AG08396 (cell line): Measurements from ENCODE around the gene SREBF1.

Source experiments
- DNase-seq: peaks from one replicate; pipeline ENCODE4 v3.0.0; 2012; ENCODE audit warnings: low spot score, mixed read lengths

The SREBF1 gene

DNA sequence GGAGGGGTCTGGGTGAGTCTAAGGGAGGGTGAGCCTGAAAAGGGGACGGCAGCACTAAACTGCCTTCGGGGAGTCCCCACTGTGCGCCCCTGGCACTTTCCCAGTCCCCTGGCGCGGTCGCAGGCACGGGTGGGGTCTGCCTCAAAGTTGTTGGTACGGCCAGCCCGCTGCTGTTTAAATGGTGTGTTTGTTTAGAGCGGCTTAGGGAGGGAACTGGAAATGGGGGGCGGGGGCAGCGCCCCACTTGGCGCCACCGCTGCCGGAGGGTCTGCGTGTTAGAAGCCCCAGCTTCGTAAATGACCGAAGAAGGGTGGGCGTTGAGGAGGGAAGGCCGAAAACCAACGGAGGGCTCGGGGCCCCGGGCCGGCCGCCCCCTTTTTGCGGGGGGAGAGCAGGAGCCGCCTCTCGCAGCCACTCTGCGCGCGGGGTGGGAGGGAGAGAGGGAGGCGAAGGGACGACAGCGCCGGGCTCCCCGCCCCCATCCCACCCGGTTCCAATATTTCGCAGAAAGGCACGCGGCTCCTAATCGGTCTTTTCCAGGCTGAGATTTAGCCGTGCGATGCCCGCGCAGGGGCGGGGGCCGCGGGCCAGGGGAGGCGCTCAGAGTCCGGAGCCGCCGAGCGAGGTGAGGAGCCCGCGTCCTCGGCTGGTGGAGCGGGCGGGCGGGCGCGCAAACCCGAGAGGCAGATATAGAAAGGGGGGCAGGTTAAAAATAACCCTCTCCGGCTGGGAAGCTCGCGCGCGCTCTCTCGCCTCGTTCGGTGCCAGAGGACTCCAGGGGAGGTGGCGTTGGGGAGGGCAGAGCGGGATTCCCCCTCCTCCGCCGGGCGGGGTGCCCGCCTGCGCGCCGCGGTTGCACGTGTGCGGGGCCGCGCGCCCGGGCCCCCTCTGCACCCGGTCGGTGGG lies 54.9 kb downstream of the SREBF1 start:
- peak; percentile 74 for DNase-seq

DNA sequence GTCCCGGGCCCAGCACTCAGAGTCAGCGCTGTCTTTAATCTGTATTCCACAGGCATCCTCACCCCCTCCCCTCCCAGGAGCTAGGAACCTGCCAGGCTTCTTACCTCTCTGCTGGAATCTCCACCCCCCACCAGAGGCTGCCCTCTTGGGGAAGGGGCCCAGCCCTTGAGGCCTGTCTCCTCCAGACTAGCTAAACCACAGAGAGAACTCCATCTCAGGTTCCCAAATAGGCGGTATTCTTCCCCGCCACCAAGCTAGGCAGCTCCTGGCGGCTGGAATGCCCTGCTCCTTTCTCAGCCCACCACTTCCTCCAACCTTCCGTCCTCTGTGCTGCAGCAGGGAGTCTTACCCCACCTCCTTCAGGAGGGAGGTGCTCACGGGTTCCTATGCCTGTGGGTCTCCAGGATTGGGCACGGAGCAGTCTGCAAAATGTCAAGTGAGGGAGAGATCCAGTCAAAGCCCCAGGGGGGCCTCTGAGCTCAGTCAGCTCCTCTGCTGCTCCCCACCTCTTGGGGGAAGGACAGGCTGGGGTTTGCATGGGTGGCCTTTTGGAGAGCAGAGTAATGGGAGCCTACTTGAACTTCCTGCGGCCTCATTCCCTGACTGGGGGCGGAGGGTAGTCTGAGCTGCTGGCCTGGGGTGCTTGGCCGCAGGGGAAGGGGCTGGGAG lies 55.7 kb downstream of the SREBF1 start:
- no peak for DNase-seq

- no peak for DNase-seq
Measured at GRCh38 chr17:17779015-17779611, 57.7 kb downstream of the SREBF1 start.

DNA sequence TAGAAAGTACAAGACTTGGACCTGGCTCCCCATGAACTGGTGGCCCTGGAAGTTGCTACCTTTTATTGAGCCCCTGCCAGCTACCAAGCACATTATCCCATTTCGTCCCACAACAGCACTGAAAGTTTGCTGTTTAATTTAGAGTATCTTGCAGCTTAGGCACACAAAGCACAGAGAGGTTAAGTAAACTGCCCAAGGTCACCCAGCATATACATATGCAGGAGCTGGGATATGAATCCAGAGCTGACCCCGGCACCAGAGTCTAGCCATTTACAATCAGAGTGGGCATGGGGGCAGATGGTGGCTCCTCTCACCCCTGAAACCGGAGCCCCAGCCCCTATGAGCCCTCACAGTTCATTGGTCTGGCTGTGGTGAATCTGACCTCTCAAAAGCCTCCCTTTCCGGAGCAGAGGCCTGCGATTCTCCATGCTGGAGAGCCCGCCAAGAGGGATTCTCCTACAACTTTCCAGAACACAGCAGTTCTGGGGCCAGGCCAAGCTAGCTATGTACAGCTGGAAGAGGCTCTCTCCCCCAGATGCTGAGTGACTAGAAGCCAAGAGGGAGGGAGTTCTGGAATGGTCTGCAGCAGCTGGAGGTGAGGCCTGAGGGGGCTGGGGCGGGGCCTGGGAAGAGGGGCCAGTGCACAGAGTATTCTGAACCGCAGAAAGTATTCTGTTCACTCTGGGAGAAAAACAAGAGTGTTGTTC lies 58.3 kb downstream of the SREBF1 start:
- peak; percentile 57 for DNase-seq

GRCh38 chr17:17776889-17777288 lies 59.9 kb downstream of the SREBF1 start:
- DNase-seq = no peak

DNA sequence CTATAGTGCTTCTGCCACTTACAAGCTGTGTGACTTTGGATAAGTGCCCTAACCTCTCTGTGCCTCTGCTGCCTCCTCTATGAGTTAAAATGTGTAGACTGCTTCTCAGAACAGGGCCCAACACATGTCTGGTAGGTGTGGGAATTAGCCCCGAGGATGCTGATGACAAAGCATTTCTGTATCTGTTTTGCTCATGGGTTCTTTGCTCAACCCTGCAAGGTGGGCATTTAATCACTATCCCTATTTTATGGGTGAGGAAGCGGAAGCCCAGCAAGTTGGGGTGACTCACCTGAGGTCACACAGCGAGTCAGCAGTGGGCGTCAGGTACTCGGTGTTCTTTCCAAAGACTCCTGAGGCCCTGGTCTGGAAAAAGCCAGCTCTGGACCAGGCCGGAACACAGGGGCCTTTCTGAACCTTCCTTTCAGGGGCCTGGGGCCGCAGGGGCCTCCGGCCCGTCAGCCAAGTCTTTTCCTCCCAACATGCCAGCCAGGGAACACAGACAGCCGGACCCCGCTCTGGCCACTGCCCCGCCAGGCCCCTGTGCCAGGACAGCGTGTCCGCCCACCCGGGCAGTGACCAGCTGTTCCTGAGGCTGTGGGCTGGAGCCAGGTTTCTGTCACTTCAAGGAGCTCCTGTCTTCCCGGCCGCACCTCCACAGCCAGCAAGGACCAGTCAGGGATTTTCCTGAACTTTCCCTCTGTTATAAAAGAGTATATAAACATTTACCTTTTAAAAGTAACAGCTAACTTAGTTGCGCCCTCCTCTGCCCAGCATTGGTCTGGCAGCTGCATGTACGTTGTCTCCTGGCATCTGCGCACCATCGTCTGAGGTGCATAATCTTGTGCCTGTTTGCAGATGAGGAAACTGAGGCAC lies 62.5 kb downstream of the SREBF1 start:
- peak; percentile 46 for DNase-seq

GRCh38 chr17:17772231-17772630 lies 64.6 kb downstream of the SREBF1 start:
- DNase-seq = no peak

DNA sequence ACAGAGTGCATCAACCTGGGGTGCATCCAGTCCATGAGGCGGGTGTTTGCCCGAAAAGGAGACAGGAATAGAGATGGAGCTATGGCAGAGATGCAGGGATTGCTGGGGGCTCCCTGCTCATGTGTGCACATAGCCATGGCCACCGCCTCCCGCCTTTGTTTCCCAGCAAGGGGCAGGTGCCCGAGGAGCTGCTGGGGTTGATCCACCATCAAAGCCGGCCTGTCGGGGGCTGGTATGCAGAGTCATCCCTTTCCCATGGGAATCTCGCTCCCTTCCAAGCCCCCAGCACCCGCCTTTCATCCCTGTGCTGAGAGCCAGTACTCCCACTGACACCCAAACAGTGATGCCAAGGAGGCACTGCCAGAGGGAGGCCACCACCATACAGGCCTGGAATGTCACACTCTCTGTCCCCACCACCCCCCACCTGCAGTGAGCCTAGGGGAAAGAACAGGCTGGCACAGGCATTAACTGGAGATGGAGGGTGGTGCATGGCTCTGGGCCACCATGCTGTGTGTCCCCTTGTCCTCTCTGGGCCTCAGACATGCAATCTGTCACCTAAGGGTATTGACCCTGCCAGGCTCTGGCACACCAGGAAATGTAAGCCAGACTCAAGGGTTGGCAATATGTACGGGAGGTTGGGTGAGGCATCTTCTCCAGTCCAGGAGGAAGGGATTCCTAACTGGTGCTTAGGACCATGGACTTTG lies 65.1 kb downstream of the SREBF1 start:
- DNase-seq = no peak

DNA sequence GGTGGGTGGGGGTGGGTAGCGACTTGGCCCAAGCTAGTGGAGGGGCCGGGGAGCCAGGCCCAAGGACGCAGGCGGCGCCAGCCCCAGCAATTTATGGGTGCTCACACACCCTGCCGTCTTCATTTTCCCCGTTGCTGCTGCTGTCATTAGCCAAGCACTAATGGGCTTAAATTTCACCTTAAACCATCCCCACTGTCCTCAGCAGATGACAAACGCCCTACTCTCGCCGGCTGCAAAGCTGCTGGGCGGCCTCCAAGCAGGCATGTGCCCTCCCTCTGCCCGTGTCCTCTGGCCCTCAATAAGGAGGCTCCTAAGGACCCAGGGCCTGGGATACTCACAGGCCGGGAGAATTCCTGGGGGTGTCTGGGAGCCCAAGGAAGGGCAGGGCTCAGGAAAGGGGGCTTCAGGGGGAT lies 66.1 kb downstream of the SREBF1 start:
- DNase-seq = no peak

- no peak for DNase-seq
Measured at GRCh38 chr17:17769869-17770631, 66.7 kb downstream of the SREBF1 start.

DNA sequence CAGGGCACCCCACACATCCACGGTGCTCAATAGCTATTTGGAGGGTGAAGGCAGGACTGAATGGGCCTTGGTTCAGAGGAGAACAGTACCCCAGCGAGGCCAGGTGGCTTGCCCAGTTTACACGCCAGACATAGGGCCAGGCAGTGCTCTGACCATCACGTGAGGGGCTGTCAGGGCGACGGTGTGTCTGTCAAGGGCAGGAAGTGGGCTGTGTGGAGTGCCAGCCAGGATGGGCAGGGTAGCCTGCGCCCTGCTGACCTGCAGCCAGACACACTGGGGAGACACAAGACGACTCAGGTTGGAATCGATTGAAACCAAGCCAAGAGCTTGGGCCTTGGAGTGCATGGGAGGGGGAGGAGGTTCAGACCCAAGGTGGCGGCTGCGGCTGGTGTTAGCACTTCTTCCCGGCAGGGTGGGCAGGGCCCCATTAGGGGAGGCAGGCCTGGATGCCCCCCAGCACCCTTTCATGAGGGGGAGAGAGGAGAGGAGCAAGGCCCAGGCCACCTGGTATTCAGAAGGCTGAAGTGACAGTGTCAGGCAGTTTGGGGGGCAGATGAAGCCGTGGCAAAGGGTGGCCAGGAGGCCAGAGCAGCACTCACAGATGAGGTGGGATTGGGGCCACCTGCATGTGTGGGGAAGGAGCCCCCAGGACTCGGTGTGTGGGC lies 68.2 kb downstream of the SREBF1 start:
- no peak for DNase-seq

DNA sequence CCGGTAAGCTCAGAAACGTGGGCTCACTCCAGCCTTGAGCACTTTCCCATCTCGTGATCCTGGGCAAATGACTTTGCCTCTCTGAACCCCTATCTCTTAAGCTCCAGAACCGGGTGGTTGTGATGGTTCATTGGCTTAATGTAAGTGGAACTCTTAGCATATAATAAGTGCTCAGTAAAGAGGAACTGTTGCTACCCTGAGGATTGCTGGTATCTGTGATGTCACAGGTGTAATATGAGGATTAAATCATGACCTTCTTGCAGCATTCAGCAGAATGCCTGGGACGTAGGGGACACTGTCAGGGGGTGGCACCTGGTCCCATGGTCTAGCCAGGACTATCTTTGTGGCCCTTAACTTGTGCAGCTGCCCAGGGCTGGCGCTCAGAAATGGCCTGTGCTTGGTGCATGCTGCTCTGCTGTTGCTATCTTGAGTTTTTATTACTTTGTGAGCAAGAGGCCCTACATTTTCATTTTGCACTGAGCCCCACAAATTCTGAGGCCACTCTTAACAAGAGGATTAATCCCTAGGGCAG lies 68.8 kb downstream of the SREBF1 start:
- no peak for DNase-seq

DNA sequence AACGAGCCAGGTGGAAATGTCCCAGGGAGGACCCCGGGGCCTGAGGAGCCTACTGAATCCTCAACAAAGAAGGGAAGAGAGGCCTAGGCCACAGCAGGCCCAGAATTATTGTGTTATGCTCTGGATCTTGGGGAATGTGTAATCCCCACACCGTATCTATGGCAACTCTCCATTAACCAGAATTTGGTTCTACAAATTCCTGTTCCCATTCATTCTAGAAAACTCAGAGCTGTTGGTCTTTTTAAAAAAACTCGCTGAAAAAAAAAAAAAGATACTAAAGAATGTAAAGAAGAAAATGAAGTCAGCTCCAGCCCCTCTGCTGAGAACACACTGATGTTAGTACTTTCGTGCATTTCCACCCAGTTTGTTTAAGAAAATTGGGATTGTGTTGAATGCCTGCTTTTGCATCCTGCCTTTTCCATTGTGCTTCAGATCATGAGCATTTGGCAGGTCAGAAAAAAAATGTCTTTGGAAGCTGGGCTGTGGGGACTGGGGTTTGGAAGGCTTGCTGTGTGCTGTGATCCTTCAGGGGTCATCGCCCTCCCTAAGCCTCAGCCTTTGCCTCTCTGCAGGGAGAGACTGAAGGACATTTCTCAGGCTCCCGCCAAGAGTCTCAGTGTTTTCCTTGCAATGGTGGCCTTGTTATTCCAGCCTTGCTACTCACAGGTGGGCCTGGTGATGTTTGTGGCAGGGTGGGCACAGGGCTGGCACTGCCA lies 69.5 kb downstream of the SREBF1 start:
- DNase-seq = peak; percentile 50

DNA sequence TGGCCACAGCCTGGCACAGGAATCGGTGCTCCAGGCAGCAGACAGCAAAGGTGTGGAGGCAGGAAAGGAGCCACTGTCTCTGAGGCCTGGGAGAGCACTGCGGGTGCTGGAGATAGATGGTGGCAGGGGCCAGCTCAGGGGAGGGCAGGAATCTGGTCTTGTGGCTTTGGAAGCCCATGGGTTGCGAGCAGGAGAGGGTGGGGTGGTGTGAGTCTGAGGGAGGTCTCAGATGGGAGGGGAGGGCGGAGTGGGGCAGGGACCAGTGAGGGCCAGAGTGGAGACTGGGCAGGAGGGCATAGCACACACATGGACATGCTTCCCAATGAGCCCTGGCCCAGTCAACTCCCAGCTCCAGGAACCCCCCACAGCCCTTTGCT lies 70.1 kb downstream of the SREBF1 start:
- DNase-seq = no peak

GRCh38 chr17:17766077-17766743 lies 70.6 kb downstream of the SREBF1 start:
- DNase-seq = no peak

DNA sequence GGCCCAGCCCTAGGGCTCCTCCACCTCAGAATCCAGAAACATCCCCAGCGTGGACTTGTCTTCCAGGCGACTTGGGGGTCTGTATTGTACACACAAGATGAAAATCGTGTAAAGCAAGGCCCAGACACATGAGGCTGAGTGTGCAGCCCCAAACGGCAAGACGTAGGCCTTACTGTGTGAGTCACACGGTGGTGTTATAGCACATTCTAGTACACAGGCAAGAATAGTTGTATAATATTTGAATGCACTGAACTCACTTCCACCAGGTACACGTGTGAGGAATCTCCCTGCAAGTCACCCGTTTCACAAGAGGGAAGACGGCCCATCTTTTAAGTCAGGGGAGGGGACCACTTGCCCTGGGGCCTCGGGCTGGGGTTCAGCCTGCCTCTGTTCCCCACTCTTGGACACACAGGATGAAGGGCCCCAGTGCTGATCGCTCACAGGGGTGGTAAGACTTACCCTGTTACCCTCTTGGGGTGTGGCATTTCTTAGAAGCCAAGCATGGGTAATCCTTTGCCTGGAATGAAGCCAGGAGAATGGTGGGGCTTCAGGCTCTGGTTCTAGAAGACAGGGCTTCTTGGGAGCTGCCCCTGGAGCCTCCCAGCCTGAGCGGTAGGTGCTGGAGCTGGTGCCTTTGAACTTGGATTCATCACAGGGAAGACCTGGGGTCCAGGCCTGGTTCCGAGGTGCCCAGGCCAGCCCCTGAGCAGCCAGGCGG lies 71.3 kb downstream of the SREBF1 start:
- no peak for DNase-seq

DNA sequence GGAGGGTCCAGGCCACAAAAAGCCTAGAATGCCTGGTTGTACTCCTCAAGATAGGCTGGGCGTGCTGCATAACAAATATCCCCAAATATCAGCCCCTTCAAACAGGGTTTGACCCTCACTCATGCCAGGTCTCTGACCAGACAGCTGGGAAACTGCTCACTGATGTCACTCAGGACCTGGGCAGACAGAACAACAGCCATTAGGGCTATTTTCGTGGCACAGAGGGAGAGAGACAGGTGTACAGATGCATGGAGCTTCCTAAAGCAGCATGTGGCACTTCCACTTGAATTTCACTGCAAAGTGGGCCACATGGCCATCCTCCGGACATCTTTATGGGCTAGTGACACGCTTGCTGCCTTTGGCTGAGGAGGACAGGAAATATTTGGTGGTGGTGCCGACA lies 73.1 kb downstream of the SREBF1 start:
- no peak for DNase-seq
